Fibroblast of the aortic adventitia (primary cell): ENCODE results near the gene GJC2. TPM values are rescaled to one million over a fixed set of nuclear protein-coding genes. Genes with fewer than 3 reads are reported as not detected.

ENCODE experiments used
- DNase-seq: peaks from one replicate; pipeline ENCODE4 v3.0.0-alpha.2; 2010; ENCODE audit warnings: low read depth
- H3K4me3 ChIP-seq: 2 replicates; pipeline ENCODE4 v1.5.1; 2011; ENCODE audit warnings: low read depth, mild to moderate bottlenecking, control low read depth, low read length, moderate library complexity
- CTCF ChIP-seq: IDR thresholded peaks from 2 replicates; pipeline ENCODE4 v1.5.1; 2011; ENCODE audit warnings: mild to moderate bottlenecking, low read length, control low read depth, inconsistent platforms; ENCODE audit not compliant: insufficient read depth
- total RNA-seq: library from RNA; depleted of rRNA; stranded (reverse); fragments of >200 nt; gene quantifications from 2 replicates; pipeline ENCODE4 v1.2.3, GENCODE V29; 2012; ENCODE audit warnings: low replicate concordance

The GJC2 gene
- total RNA-seq, 1 donor: 2.0 TPM

GRCh38 chr1:228154021-228154669 lies 4.4 kb downstream of the GJC2 start:
- no peak for DNase-seq
- no peak for TF ChIP-seq CTCF
- no peak overlapping the region for H3K4me3 ChIP-seq

DNA sequence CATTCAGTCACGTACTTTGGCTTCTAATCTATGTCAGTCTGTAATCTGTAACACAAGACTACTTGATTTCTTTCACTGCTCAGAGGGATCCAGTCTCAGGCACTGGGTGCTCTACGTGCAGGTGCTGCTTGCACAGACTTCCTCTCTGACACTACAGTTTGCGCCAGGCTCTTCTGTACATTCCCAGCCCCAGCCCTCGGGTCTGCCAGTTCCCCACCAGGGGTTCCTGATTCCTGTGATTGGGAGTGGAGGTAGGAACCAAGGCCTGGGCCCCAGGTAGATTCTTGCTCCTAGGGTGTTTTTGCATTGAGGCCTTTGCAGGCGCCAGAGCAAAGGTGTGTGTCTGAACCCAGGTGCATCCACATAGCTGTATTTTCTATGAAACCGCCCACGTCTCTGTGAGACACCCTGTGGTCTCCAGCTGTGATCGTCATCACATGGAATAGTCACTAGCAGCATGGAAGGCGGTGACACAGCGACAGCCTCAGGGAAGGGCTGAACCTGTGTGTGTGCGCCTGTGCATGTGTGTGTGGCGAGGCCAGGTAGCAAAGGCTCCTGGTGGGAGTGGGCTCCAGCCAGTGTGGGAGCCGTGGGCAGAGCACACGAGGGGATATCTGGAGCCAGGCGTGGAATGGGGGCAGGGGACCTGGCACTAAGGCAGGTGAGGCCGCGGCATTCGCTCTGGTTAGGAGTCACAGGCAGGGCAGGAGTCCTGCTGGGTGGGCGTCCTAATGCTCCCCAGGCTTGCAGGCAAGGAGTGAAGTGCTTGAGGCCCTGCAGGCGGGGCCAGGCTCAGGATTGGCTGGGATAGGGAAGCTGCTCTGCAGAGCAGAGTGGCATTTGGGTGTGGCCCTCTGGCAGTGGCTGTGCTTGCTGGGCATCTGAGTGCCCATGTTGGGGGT lies 5.2 kb downstream of the GJC2 start:
- DNase-seq: no peak
- TF ChIP-seq CTCF: no peak
- no peak overlapping the region for H3K4me3 ChIP-seq

DNA sequence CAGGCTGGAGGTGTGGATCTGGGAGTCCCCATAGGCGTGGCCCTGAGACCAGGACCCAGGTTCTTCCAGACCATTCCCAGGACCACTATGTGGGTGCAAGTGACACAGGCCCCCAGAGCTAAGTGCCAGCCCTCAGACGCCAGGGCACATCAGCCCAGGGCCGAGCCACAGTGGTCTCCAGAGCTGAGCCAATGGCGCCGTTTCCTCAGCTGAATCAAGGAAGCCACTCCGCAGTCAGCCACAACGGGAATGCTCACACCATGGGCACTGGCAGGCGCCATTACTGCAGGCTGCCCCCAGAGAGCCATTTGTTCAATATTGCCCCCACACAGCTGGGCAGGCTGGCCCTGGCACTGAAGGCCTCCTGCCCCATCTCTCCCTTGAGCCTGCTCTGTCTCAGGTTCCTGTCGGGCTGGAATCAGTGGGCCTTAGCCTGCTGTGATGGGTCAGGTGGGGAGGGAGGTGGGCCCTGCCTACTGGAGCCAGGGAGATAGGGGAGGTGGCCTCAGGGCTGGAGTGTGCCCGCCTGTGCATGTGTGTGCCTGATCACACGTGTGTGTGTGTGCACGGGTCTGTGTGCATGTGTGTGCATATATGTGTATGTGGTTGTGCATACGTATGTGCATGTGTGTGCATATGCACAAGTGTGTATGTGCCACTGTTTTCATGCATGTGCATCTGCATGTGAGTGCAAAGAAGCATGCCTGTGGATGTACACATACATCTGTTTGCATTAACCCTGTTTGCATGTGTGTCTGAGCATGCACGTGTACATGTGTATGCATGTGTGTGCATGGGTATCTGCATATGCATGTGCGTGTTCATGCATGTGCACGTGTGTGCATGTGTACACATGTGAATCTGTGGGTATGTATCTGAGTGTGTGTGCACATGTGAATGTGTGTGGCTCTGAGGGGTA lies 6.1 kb downstream of the GJC2 start:
- DNase-seq: no peak
- H3K4me3 ChIP-seq: no peak overlapping the region
- TF ChIP-seq CTCF: no peak

GRCh38 chr1:228156515-228156881 lies 6.8 kb downstream of the GJC2 start:
- no peak overlapping the region for H3K4me3 ChIP-seq
- no peak for DNase-seq
- TF ChIP-seq CTCF: no peak

GRCh38 chr1:228156941-228157728 lies 7.4 kb downstream of the GJC2 start:
- no peak for DNase-seq
- TF ChIP-seq CTCF: no peak
- H3K4me3 ChIP-seq: no peak overlapping the region

GRCh38 chr1:228157729-228158126 lies 8.0 kb downstream of the GJC2 start:
- no peak for DNase-seq
- no peak for TF ChIP-seq CTCF
- H3K4me3 ChIP-seq: no peak overlapping the region
